SJCRH30 (cell line): Measurements from ENCODE around the gene POLD4. TPM values are rescaled to one million over a fixed set of nuclear protein-coding genes. Genes with fewer than 3 reads are reported as not detected.

ENCODE experiments used
- DNase-seq, 2 experiments: peaks; one replicate each; pipeline ENCODE4 v3.0.0-alpha.2; 2015 to 2020
- H3K27ac ChIP-seq: fragments of 250-450 bp; sonication (Bioruptor Pico); 2 replicates; pipeline ENCODE4 v1.5.1; 2020; ENCODE audit warnings: mild to moderate bottlenecking, moderate library complexity
- H3K27me3 ChIP-seq: fragments of 250-450 bp; sonication (Bioruptor Pico); 2 replicates; pipeline ENCODE4 v1.5.1; 2020; ENCODE audit warnings: mild to moderate bottlenecking, moderate library complexity
- H3K36me3 ChIP-seq: fragments of 250-450 bp; sonication (Bioruptor Pico); 2 replicates; pipeline ENCODE4 v1.5.1; 2020; ENCODE audit warnings: mild to moderate bottlenecking, moderate library complexity
- H3K4me1 ChIP-seq: fragments of 250-450 bp; sonication (Bioruptor Pico); 2 replicates; pipeline ENCODE4 v1.5.1; 2020; ENCODE audit warnings: mild to moderate bottlenecking, moderate library complexity
- H3K4me3 ChIP-seq: fragments of 250-450 bp; sonication (Bioruptor Pico); 2 replicates; pipeline ENCODE4 v1.5.1; 2020; ENCODE audit warnings: mild to moderate bottlenecking, moderate library complexity
- H3K9me3 ChIP-seq: fragments of 250-450 bp; sonication (Bioruptor Pico); replicated peaks from 2 replicates; pipeline ENCODE4 v1.5.1; 2020; ENCODE audit warnings: mild to moderate bottlenecking, moderate library complexity
- total RNA-seq: library from RNA; depleted of rRNA; stranded (reverse); fragments of >200 nt; shearing (Covaris generic); gene quantifications from 2 replicates; pipeline ENCODE4 v1.2.3, GENCODE V29; 2014

The POLD4 gene
- total RNA-seq, 1 experiment from 2014 or later = 35.4 TPM

- no peaks in the 10 kb centered on the region for H3K9me3 ChIP-seq
- H3K4me3 ChIP-seq = no peak overlapping the region
- H3K4me1 ChIP-seq = peaks cover 24% of the 10 kb centered on the region
- no peak for DNase-seq
- H3K27me3 ChIP-seq = no peaks in the 10 kb centered on the region
- peaks cover 8% of the 10 kb centered on the region; the same call in 1 of the 2 replicates for H3K36me3 ChIP-seq
- H3K27ac ChIP-seq = no peak overlapping the region
Measured at GRCh38 chr11:67369275-67369674, 15.9 kb upstream of the POLD4 start.

- H3K27me3 ChIP-seq = no peaks in the 10 kb centered on the region
- no peak for DNase-seq
- H3K27ac ChIP-seq = no peak overlapping the region
- H3K4me1 ChIP-seq = peaks cover 24% of the 10 kb centered on the region
- no peak overlapping the region for H3K4me3 ChIP-seq
- no peaks in the 10 kb centered on the region for H3K9me3 ChIP-seq
- H3K36me3 ChIP-seq = peaks cover 8% of the 10 kb centered on the region; the same call in 1 of the 2 replicates
Measured at GRCh38 chr11:67368621-67369020, 15.3 kb upstream of the POLD4 start.

- Histone ChIP-seq H3K36me3 (peaks cover 8% of the 10 kb centered on the region; the same call in 1 of the 2 replicates), H3K27ac (no peak overlapping the region), H3K27me3 (no peaks in the 10 kb centered on the region), H3K4me1 (peaks cover 24% of the 10 kb centered on the region), H3K9me3 (no peaks in the 10 kb centered on the region), H3K4me3 (no peak overlapping the region)
- no peak for DNase-seq
Measured at GRCh38 chr11:67367761-67368227, 14.4 kb upstream of the POLD4 start.

GRCh38 chr11:67366961-67367760 lies 13.8 kb upstream of the POLD4 start:
- H3K4me1 ChIP-seq = peaks cover 24% of the 10 kb centered on the region
- no peaks in the 10 kb centered on the region for H3K27me3 ChIP-seq
- H3K4me3 ChIP-seq = no peak overlapping the region
- H3K36me3 ChIP-seq = peaks cover 8% of the 10 kb centered on the region; the same call in 1 of the 2 replicates
- no peak for DNase-seq
- H3K27ac ChIP-seq = no peak overlapping the region
- no peaks in the 10 kb centered on the region for H3K9me3 ChIP-seq

- H3K36me3 ChIP-seq = peaks cover 8% of the 10 kb centered on the region; the same call in 1 of the 2 replicates
- H3K27me3 ChIP-seq = no peaks in the 10 kb centered on the region
- H3K4me1 ChIP-seq = peaks cover 21% of the 10 kb centered on the region
- H3K27ac ChIP-seq = no peak overlapping the region
- no peak overlapping the region for H3K4me3 ChIP-seq
- no peak for DNase-seq
- no peaks in the 10 kb centered on the region for H3K9me3 ChIP-seq
Measured at GRCh38 chr11:67366546-67366945, 13.2 kb upstream of the POLD4 start.

GRCh38 chr11:67365736-67366444 lies 12.5 kb upstream of the POLD4 start:
- H3K27ac ChIP-seq = no peak overlapping the region
- H3K4me1 ChIP-seq = peaks cover 14% of the 10 kb centered on the region
- DNase-seq = no peak
- peaks cover 8% of the 10 kb centered on the region; the same call in 1 of the 2 replicates for H3K36me3 ChIP-seq
- H3K27me3 ChIP-seq = no peaks in the 10 kb centered on the region
- no peaks in the 10 kb centered on the region for H3K9me3 ChIP-seq
- H3K4me3 ChIP-seq = no peak overlapping the region

GRCh38 chr11:67364783-67365722 lies 11.7 kb upstream of the POLD4 start:
- no peak overlapping the region for H3K27ac ChIP-seq
- peaks cover 8% of the 10 kb centered on the region; the same call in 1 of the 2 replicates for H3K36me3 ChIP-seq
- no peak for DNase-seq
- no peaks in the 10 kb centered on the region for H3K27me3 ChIP-seq
- peaks cover 8% of the 10 kb centered on the region; the same call in 1 of the 2 replicates for H3K4me1 ChIP-seq
- H3K4me3 ChIP-seq = no peak overlapping the region
- H3K9me3 ChIP-seq = no peaks in the 10 kb centered on the region

- Histone ChIP-seq H3K36me3 (peaks cover 3% of the 10 kb centered on the region; the same call in 1 of the 2 replicates), H3K4me1 (peaks cover 3% of the 10 kb centered on the region; the same call in 1 of the 2 replicates), H3K27me3 (no peaks in the 10 kb centered on the region), H3K27ac (no peak overlapping the region), H3K9me3 (no peaks in the 10 kb centered on the region), H3K4me3 (no peak overlapping the region)
- DNase-seq = no peak
Measured at GRCh38 chr11:67364169-67364568, 10.8 kb upstream of the POLD4 start.

GRCh38 chr11:67357831-67358670 lies 4.7 kb upstream of the POLD4 start:
- H3K9me3 ChIP-seq = no peaks in the 10 kb centered on the region
- H3K4me1 ChIP-seq = peaks cover 34% of the 10 kb centered on the region
- H3K27ac ChIP-seq = no peak overlapping the region
- H3K27me3 ChIP-seq = no peaks in the 10 kb centered on the region
- H3K4me3 ChIP-seq = no peak overlapping the region
- no peaks in the 10 kb centered on the region for H3K36me3 ChIP-seq
- DNase-seq = peak in 1 of 2 experiments; percentile 23

- peak overlapping the region; percentile 100 for H3K27ac ChIP-seq
- peak; percentile 81 to 92 for DNase-seq
- peaks cover 34% of the 10 kb centered on the region for H3K4me1 ChIP-seq
- no peaks in the 10 kb centered on the region for H3K27me3 ChIP-seq
- H3K36me3 ChIP-seq = no peaks in the 10 kb centered on the region
- no peaks in the 10 kb centered on the region for H3K9me3 ChIP-seq
- no peak overlapping the region for H3K4me3 ChIP-seq
Measured at GRCh38 chr11:67356864-67357561, 3.7 kb upstream of the POLD4 start.

GRCh38 chr11:67356387-67356863 lies 3.1 kb upstream of the POLD4 start:
- DNase-seq = no peak
- no peaks in the 10 kb centered on the region for H3K27me3 ChIP-seq
- no peaks in the 10 kb centered on the region for H3K36me3 ChIP-seq
- H3K4me1 ChIP-seq = peaks cover 37% of the 10 kb centered on the region
- H3K4me3 ChIP-seq = no peak overlapping the region
- H3K27ac ChIP-seq = peak overlapping the region; percentile 100
- H3K9me3 ChIP-seq = no peaks in the 10 kb centered on the region

- Histone ChIP-seq H3K36me3 (no peaks in the 10 kb centered on the region), H3K4me1 (peaks cover 38% of the 10 kb centered on the region), H3K27ac (peak overlapping the region; percentile 100), H3K27me3 (no peaks in the 10 kb centered on the region), H3K9me3 (no peaks in the 10 kb centered on the region), H3K4me3 (peak overlapping the region; percentile 36)
- DNase-seq = no peak
Measured at GRCh38 chr11:67355794-67356386, 2.5 kb upstream of the POLD4 start.
